Activated B cell treated with CpG ODN at 0.5 μM for 24 hours (primary cell): Measurements from ENCODE around the gene FYN. TPM values are rescaled to one million over a fixed set of nuclear protein-coding genes. Genes with fewer than 3 reads are reported as not detected.
"Not testable (repeated sequence)": the region's sequence is repeated elsewhere in the genome, so short reads cannot be mapped to it uniquely, and the experiment has no call there.

ENCODE experiments used
- ATAC-seq: fragments of 200-7000 bp; cut with Tn5 transposase; one replicate; pipeline ENCODE4 v1.10.0; 2021; ENCODE audit warnings: low read depth, mild to moderate bottlenecking, moderate library complexity
- CTCF ChIA-PET: fragments of 350-600 bp; sonication (Branson Sonifier 250); formaldehyde crosslinking; loops from one replicate; lab custom pipeline; 2021; ENCODE audit warnings: antibody characterized with exemption; lab: Charles Lee
- POLR2A ChIA-PET: fragments of 350-600 bp; sonication (Branson Sonifier 250); formaldehyde crosslinking; loops from one replicate; lab custom pipeline; 2021; ENCODE audit warnings: antibody characterized with exemption; lab: Charles Lee
- DNase-seq: peaks from one replicate; pipeline ENCODE4 v3.0.0; 2022
- H3K27ac Mint-ChIP-seq: one replicate; pipeline ENCODE4 v1.8.0; 2020; ENCODE audit warnings: mixed read lengths
- H3K27me3 Mint-ChIP-seq: one replicate; pipeline ENCODE4 v1.8.0; 2021; ENCODE audit warnings: mixed read lengths
- H3K36me3 Mint-ChIP-seq: one replicate; pipeline ENCODE4 v1.8.0; 2021; ENCODE audit warnings: low read depth, mixed read lengths
- H3K4me1 Mint-ChIP-seq: one replicate; pipeline ENCODE4 v1.8.0; 2021; ENCODE audit warnings: mixed read lengths
- H3K4me3 Mint-ChIP-seq: one replicate; pipeline ENCODE4 v1.8.0; 2020; ENCODE audit warnings: mild to moderate bottlenecking, mixed read lengths
- H3K9me3 Mint-ChIP-seq: one replicate; pipeline ENCODE4 v1.8.0; 2020; ENCODE audit warnings: mixed read lengths
- intact Hi-C: fragments of 100-400 bp; cut with micrococcal nuclease; formaldehyde crosslinking; loops from one replicate; pipeline ENCODE4 v1.15.1; 2024
- total RNA-seq: library from RNA; stranded (reverse); gene quantifications from 2 replicates; pipeline ENCODE4 v1.2.3, GENCODE V29; 2022
- TF ChIP-seq, protein P1 (sequence below): fragments of 200-600 bp; IDR thresholded peaks from one replicate; pipeline ENCODE4 v1.8.0; 2022; ENCODE audit warnings: antibody characterized with exemption, mild to moderate bottlenecking

Gene FYN
- total RNA-seq, 1 donor from 2014 or later: 64.7 TPM

DNA sequence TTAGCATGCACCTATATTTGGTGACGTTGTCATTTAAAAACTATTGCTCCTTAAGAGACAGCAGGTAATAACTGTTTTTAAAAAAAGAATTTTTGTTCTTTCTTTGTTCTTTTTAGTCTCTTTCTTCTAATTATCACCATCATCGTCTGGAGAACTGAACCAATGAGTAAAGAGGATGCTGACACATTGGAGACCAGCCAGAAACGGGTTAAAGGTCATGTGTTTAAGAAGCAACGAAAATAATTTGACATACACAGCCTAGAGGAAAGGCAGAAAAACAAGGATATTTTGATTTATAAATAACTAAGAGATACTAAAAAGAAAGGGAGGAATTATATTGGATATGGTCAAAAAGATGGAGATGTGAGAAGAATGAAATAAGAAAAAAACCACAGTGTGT is 19.2 kb upstream of the FYN start:
- Mint-ChIP-seq H3K4me1 (no peaks in the 10 kb centered on the region), H3K4me3 (no peak overlapping the region), H3K36me3 (no peaks in the 10 kb centered on the region), H3K27ac (no peak overlapping the region), H3K27me3 (no peaks in the 10 kb centered on the region), H3K9me3 (no peaks in the 10 kb centered on the region)
- POLR2A ChIA-PET: no interaction called here
- intact Hi-C loops: no loop called here
- ATAC-seq: no peak
- TF ChIP-seq, protein P1, sequence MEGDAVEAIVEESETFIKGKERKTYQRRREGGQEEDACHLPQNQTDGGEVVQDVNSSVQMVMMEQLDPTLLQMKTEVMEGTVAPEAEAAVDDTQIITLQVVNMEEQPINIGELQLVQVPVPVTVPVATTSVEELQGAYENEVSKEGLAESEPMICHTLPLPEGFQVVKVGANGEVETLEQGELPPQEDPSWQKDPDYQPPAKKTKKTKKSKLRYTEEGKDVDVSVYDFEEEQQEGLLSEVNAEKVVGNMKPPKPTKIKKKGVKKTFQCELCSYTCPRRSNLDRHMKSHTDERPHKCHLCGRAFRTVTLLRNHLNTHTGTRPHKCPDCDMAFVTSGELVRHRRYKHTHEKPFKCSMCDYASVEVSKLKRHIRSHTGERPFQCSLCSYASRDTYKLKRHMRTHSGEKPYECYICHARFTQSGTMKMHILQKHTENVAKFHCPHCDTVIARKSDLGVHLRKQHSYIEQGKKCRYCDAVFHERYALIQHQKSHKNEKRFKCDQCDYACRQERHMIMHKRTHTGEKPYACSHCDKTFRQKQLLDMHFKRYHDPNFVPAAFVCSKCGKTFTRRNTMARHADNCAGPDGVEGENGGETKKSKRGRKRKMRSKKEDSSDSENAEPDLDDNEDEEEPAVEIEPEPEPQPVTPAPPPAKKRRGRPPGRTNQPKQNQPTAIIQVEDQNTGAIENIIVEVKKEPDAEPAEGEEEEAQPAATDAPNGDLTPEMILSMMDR: no peak
- DNase-seq: no peak
- CTCF ChIA-PET: no interaction called here

DNA sequence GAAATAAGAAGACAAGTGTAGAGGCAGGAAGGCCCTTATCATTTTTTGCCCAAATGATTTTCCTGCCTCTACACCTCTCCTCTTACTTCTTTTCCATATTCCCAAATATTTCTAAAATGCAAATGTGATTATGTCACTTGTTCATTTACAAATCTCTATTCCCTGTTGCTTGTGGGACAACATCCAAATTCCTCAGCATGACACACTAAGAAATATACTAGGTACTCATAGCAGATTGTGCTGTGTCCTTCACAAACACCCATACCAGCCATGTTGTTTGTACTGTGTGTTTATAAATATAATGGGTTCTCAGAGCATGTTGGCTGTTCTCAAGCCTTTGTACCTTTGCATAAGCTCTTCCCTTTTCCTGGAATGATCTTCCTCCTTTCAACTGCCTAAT is 17.7 kb upstream of the FYN start:
- H3K27ac Mint-ChIP-seq: no peak overlapping the region
- CTCF ChIA-PET: no interaction called here
- DNase-seq (no peak), ATAC-seq (no peak)
- no peak overlapping the region for H3K4me3 Mint-ChIP-seq
- TF ChIP-seq, protein P1: no peak
- intact Hi-C loops: no loop called here
- no peaks in the 10 kb centered on the region for H3K4me1 Mint-ChIP-seq
- H3K36me3 Mint-ChIP-seq: no peaks in the 10 kb centered on the region
- H3K9me3 Mint-ChIP-seq: no peaks in the 10 kb centered on the region
- no peaks in the 10 kb centered on the region for H3K27me3 Mint-ChIP-seq
- POLR2A ChIA-PET: no interaction called here

DNA sequence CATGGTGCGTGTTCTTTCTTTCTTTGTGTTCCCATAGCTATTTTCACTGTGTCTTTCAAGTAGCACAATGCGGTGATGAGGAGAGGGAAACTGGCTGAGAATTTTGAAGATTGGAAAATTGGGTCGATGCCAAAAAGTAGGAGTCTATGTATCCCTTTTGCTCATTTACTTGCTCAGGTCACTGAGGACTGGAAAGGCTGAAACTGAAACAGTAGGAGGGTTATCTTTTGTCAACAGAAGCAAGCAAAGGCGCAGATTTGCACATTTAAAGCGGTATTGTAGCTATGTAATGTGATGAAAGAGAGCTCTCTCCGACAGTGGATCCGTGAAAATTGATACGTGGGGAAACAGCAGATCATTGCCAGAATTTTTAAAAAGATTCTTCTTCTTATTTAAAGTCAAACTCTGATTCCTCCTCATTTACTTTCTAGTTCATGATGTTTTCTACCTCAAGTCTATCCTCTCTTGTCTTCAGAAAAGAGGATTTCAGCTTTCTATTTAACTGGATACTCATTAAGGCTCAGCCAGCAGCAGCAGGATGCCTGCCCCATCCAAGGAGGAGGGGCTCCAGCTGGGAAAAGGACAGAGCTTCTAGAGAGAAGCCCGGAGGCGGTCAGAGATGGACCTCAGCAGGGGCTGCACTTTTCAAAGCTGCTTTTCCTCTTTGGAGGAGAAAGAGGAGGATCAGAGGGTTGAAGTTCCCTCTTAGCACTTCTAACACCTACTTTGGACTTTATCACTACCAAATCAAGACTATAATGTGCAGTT is 15.9 kb upstream of the FYN start:
- POLR2A ChIA-PET: no interaction called here
- no peak overlapping the region for H3K4me3 Mint-ChIP-seq
- CTCF ChIA-PET: no interaction called here

DNA sequence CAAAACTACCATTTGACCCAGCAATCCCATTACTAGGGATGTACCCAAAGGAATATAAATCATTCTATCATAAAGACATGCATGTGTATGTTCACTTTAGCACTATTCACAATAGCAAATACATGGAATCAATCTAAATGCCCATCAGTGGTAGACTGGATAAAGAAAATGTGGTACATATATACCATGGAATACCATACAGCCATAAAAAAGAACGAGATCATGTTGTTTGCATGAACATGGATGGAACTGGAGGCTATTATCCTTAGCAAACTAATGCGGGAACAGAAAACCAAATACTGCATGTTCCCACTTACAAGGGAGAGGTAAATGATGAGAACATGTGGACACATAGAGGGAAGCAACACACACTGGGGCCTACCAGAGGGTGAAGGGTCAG is 13.5 kb upstream of the FYN start:
- H3K4me1 Mint-ChIP-seq, intact Hi-C loops, H3K36me3 Mint-ChIP-seq, H3K27ac Mint-ChIP-seq, H3K9me3 Mint-ChIP-seq, H3K4me3 Mint-ChIP-seq, H3K27me3 Mint-ChIP-seq, DNase-seq, POLR2A ChIA-PET, ATAC-seq, CTCF ChIA-PET: not testable (repeated sequence)

More for the DNA sequence above, 15.9 kb upstream of the FYN start:
- no peak for ATAC-seq
- no peaks in the 10 kb centered on the region for H3K4me1 Mint-ChIP-seq
- intact Hi-C loops: no loop called here
- H3K36me3 Mint-ChIP-seq: no peaks in the 10 kb centered on the region
- DNase-seq: no peak
- no peak overlapping the region for H3K27ac Mint-ChIP-seq
- H3K9me3 Mint-ChIP-seq: peaks cover 4% of the 10 kb centered on the region
- TF ChIP-seq, protein P1: no peak
- no peaks in the 10 kb centered on the region for H3K27me3 Mint-ChIP-seq

DNA sequence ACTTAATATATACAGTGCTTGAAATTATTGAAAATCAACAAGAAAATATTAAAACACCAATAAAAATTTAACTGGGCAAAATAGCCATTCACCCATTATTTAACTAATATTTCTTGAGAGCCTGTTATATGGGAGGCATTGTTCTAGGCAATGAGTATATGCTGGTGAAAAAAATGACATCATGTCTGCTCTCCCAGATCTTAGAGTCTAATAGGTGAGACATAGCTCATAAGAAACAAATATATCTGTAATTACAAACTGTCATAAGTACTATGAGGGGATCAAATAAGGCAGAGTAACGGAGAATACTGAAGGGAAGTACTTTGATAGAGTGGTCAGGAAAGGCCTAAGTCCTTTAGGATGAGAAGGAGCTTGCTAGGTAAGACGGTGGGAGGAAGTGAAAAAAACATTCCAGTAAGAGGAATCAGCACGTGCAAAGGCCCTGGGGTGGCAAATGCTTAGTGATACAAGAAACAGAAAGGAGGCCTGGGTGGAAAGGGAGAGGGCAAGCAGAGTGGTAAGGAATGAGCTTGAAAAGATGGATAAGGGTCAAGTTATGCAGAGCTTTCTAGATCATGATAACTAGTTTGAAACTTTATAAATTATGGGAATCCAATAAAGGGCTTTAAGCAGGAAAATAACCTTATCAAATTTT is 12.2 kb upstream of the FYN start:
- H3K9me3 Mint-ChIP-seq: peaks cover 10% of the 10 kb centered on the region
- TF ChIP-seq, protein P1: no peak
- no peaks in the 10 kb centered on the region for H3K4me1 Mint-ChIP-seq
- no peaks in the 10 kb centered on the region for H3K36me3 Mint-ChIP-seq
- intact Hi-C loops: no loop called here
- H3K27me3 Mint-ChIP-seq: no peaks in the 10 kb centered on the region
- no peak overlapping the region for H3K4me3 Mint-ChIP-seq
- H3K27ac Mint-ChIP-seq: no peak overlapping the region
- no peak for DNase-seq
- ChIA-PET POLR2A (no interaction called here), CTCF (no interaction called here)
- no peak for ATAC-seq
